ENCODE results near the gene UROC1. TPM values are rescaled to one million over a fixed set of nuclear protein-coding genes. Genes with fewer than 3 reads are reported as not detected.

UROC1 gene
- total and polyA plus RNA-seq, 2 of the 13 experiments (the other 11 are each of a cell fraction or from before 2014, with no cell fraction given) = 0.71 to 1.3 TPM

DNA sequence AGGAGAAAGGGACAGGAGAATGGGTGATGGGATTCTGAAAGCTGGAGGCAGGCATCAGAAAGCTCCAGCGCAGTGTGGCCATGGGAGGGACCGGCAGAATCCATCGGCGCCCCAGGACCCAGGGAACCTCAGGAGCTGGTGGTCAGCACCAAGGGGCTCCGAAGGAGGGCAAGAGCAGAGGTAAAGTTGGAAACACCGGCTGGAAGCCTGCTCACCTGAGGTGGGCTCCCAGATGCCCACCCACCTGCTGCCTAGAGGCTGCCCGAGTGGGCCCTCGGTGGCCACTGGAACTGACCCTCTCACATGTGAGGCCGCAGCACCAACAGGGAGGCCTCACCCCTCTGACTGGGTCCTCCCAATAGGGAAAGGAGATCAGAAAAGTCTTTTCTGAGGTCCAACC lies 31.6 kb downstream of the UROC1 start:
- FAIRE-seq (no peak), DNase-seq (ENCODE audit: low spot score) (no peak), ATAC-seq (no peak)
- Histone ChIP-seq H3K4me1 (ENCODE audit: insufficient read depth, low read length) (peaks cover 82% of the 10 kb centered on the region), H3K9ac (ENCODE audit: insufficient read depth, low read depth, low read length) (no peak overlapping the region), H4K20me1 (ENCODE audit: insufficient read depth, low read length) (no peaks in the 10 kb centered on the region), H3K27me3 (ENCODE audit: control insufficient read depth in 1 of 2, insufficient read depth in 2 of 2, low read length in 2 of 2) (no peaks in the 10 kb centered on the region; a peak in 1 of 5 replicates), H3K79me2 (ENCODE audit: insufficient read depth, low read length) (no peaks in the 10 kb centered on the region), H2AFZ (ENCODE audit: low read length) (no peak overlapping the region), H3K9me3 (ENCODE audit: low read length) (no peaks in the 10 kb centered on the region), H3K36me3 (replicated peaks in 1 of 2; ENCODE audit: control insufficient read depth in 1 of 2, insufficient read depth in 2 of 2, low read length in 2 of 2) (no peaks in the 10 kb centered on the region), H3K4me2 (ENCODE audit: low read depth, low read length) (no peak overlapping the region), H3K4me3 (replicated peaks in 1 of 3; ENCODE audit: insufficient read depth in 1 of 3, low read depth in 2 of 3, low read length in 3 of 3) (no peak overlapping the region), H3K27ac (ENCODE audit: extremely low read length, insufficient read depth, low read length) (no peak overlapping the region)
- WGBS (ENCODE audit: low lambda C conversion rate) = 97% methylated on average over 6 of the region's 9 CpGs
- CTCF ChIA-PET (ENCODE audit: low intra/inter-chr PET ratio, low total read pairs) = no interaction called here
- in situ Hi-C loops (cut with HindIII; ENCODE audit: extremely low pct_ligation_motif_present, low pct_unique_long_range_greater_than_20kb) (no loop called here), intact Hi-C loops (cut with micrococcal nuclease; ENCODE audit: unreplicated experiment) (loop anchor here (1.0 kb wide), 1 partner anchor 10 kb away; no protein-coding TSS in a partner anchor)
- no peak for TF ChIP-seq ZBTB8A (CRISPR knock-in tag; IDR thresholded peaks at IDR 0.05; ENCODE audit: borderline replicate concordance, low read depth)
- no peak for TF ChIP-seq HNF4A (CRISPR knock-in tag; IDR thresholded peaks at IDR 0.05)
- TF ChIP-seq PRMT3 (CRISPR knock-in tag; IDR thresholded peaks at IDR 0.05; ENCODE audit: borderline replicate concordance, low read depth) = no peak
- no peak for TF ChIP-seq RBM39 (IDR thresholded peaks at IDR 0.05; ENCODE audit: low read depth, low read length, poor library complexity, severe bottlenecking)
- TF ChIP-seq, protein P1, sequence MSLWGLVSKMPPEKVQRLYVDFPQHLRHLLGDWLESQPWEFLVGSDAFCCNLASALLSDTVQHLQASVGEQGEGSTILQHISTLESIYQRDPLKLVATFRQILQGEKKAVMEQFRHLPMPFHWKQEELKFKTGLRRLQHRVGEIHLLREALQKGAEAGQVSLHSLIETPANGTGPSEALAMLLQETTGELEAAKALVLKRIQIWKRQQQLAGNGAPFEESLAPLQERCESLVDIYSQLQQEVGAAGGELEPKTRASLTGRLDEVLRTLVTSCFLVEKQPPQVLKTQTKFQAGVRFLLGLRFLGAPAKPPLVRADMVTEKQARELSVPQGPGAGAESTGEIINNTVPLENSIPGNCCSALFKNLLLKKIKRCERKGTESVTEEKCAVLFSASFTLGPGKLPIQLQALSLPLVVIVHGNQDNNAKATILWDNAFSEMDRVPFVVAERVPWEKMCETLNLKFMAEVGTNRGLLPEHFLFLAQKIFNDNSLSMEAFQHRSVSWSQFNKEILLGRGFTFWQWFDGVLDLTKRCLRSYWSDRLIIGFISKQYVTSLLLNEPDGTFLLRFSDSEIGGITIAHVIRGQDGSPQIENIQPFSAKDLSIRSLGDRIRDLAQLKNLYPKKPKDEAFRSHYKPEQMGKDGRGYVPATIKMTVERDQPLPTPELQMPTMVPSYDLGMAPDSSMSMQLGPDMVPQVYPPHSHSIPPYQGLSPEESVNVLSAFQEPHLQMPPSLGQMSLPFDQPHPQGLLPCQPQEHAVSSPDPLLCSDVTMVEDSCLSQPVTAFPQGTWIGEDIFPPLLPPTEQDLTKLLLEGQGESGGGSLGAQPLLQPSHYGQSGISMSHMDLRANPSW (CRISPR knock-in tag; IDR thresholded peaks at IDR 0.05; ENCODE audit: borderline replicate concordance) = no peak
- no peak for TF ChIP-seq PCBP2 (optimal IDR thresholded peaks at IDR 0.05; ENCODE audit: low read depth, low read length, poor library complexity, severe bottlenecking)
- no peak for TF ChIP-seq IKZF4 (CRISPR knock-in tag; IDR thresholded peaks at IDR 0.05; ENCODE audit: borderline replicate concordance, low read depth, not compliant biosample characterization)
- TF ChIP-seq RORA (CRISPR knock-in tag; IDR thresholded peaks at IDR 0.05) = no peak
- TF ChIP-seq ZNF792 (CRISPR knock-in tag; IDR thresholded peaks at IDR 0.05) = no peak
- no peak for TF ChIP-seq MYC (CRISPR knock-in tag; IDR thresholded peaks at IDR 0.05; ENCODE audit: borderline replicate concordance)
- no peak for TF ChIP-seq ZNF33A (CRISPR knock-in tag; IDR thresholded peaks at IDR 0.05; ENCODE audit: borderline replicate concordance)
- TF ChIP-seq, protein P2, sequence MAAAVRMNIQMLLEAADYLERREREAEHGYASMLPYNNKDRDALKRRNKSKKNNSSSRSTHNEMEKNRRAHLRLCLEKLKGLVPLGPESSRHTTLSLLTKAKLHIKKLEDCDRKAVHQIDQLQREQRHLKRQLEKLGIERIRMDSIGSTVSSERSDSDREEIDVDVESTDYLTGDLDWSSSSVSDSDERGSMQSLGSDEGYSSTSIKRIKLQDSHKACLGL (CRISPR knock-in tag; IDR thresholded peaks at IDR 0.05) = no peak
- TF ChIP-seq ATF1 (CRISPR knock-in tag; IDR thresholded peaks at IDR 0.05) = no peak
- no TSS peak for BruUV-seq (replicated peaks)
- POLR2A ChIA-PET = interaction anchor here (0.8 kb wide), 1 partner anchor 32 kb away, joined by 3 read pairs; no protein-coding TSS in a partner anchor
